ENCODE results near the gene ATN1.
"Not testable (repeated sequence)": the region's sequence is repeated elsewhere in the genome, so short reads cannot be mapped to it uniquely, and the experiment has no call there.

The ATN1 gene, protein sequence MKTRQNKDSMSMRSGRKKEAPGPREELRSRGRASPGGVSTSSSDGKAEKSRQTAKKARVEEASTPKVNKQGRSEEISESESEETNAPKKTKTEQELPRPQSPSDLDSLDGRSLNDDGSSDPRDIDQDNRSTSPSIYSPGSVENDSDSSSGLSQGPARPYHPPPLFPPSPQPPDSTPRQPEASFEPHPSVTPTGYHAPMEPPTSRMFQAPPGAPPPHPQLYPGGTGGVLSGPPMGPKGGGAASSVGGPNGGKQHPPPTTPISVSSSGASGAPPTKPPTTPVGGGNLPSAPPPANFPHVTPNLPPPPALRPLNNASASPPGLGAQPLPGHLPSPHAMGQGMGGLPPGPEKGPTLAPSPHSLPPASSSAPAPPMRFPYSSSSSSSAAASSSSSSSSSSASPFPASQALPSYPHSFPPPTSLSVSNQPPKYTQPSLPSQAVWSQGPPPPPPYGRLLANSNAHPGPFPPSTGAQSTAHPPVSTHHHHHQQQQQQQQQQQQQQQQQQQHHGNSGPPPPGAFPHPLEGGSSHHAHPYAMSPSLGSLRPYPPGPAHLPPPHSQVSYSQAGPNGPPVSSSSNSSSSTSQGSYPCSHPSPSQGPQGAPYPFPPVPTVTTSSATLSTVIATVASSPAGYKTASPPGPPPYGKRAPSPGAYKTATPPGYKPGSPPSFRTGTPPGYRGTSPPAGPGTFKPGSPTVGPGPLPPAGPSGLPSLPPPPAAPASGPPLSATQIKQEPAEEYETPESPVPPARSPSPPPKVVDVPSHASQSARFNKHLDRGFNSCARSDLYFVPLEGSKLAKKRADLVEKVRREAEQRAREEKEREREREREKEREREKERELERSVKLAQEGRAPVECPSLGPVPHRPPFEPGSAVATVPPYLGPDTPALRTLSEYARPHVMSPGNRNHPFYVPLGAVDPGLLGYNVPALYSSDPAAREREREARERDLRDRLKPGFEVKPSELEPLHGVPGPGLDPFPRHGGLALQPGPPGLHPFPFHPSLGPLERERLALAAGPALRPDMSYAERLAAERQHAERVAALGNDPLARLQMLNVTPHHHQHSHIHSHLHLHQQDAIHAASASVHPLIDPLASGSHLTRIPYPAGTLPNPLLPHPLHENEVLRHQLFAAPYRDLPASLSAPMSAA (N-terminal part only)

DNA sequence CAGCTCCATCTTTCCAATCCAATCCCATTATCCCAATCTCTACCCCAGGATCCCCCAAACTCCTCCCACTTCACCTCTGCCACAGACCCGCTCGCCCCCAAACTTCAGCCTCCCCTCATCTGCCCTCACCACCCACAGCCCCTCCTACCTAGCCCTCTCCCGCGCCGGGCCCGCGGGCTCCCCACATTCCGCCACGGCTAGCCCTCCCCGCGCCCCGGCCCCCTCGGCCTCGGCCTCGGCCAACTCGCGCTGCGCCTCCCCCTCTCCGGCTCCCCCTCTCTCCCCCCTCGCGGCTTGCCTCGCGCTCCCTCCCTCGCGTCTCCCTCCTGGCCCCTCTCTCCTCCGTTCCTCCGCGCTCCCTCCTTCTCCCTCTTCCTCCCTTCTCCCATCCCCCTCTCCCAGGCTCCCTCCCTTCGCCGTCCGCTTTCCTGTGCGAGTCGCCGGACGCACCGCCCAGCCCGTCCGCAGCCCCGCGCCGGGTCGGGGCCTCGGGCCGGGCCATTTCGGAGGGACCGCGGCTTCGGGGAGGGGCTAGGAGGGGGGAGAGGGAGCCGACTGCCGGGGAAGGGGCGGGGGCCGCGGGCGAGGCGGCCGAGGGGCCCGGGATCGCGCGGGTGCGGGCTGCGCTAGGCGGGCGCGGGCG, at the start of gene ATN1:
ATN1 (plus strand) TSS at position 581 of the 643 bp plus-strand sequence. CDS start 6,043 bp downstream, outside the sequence.
- no peak for DNase-seq (ENCODE audit: low spot score)

DNA sequence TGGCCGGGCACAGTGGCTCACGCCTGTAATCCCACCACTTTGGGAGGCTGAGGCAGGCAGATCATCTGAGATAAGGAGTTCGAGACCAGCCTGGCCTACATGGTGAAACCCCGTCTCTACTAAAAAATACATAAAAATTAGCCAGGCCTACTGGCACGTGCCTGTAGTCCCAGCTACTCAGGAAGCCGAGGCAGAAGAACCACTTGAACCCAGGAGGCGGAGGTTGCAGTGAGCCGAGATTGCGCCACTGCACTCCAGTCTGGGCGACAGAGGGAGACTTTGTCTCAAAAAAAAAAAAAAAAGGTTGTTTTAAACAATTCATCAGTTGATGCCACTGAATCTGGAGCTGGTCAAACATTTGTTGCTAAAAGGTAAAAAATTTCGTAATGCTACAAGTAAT, 47.9 kb upstream of the ATN1 start:
- not testable (repeated sequence) for DNase-seq (ENCODE audit: low spot score)

DNA sequence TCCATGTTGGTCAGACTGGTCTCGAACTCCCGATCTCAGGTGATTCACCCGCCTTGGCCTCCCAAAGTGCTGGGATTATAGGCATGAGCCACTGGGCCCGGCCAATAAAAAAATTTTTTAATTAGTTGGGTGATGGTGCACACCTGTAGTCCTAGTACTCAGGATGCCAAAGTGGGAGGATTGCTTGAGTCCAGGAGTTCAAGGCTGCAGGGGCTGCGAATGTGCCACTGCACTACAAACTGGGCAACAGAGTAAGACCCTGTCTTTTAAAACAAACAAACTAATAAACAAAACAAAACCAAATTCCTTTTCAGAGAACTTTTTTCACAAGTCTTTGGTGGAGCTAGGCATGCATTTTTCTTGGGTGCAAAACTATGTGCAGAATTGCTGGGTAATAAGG, 44.5 kb upstream of the ATN1 start:
- no peak for DNase-seq (ENCODE audit: low spot score)

DNA sequence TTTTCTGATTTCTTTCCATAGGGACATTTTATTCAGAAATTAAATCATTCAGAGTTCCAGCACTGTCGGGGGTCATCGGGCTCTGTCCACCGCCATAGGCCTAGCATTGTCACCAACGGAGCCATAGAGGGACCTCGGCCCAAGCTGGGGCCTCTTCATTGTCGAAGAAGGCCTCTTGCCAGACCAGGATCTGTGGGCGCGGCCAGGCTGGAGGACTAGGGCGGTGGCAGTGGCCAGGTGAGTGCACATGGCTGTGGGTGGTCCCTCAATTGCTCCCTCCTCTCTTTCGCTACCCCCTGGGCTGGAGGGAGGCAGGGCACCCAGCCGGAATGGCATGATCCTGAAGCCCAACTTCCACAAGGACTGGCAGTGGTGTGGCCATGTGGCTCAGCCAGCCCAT, 44.1 kb upstream of the ATN1 start:
- DNase-seq (ENCODE audit: low spot score), result no peak

DNA sequence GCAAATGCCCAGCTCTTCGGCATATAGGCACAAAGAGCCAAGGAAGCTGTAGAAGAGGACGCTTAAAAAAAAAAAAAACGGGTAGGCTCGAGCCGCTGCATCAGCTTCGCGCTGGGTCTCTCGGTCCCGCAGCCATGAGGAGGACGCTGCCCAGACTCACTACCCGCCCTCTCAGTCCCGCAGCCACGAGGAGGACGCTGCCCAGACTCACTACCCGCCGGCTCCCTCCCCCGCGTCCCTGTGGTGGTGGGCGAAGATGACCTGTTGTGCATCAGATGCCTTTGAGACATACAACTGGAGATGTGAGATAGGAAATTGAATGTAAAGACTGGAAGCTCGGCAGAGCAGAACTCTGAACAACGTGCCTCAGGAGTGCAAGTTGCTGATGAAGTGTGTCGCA, 43.2 kb upstream of the ATN1 start:
- no peak for DNase-seq (ENCODE audit: low spot score)

DNA sequence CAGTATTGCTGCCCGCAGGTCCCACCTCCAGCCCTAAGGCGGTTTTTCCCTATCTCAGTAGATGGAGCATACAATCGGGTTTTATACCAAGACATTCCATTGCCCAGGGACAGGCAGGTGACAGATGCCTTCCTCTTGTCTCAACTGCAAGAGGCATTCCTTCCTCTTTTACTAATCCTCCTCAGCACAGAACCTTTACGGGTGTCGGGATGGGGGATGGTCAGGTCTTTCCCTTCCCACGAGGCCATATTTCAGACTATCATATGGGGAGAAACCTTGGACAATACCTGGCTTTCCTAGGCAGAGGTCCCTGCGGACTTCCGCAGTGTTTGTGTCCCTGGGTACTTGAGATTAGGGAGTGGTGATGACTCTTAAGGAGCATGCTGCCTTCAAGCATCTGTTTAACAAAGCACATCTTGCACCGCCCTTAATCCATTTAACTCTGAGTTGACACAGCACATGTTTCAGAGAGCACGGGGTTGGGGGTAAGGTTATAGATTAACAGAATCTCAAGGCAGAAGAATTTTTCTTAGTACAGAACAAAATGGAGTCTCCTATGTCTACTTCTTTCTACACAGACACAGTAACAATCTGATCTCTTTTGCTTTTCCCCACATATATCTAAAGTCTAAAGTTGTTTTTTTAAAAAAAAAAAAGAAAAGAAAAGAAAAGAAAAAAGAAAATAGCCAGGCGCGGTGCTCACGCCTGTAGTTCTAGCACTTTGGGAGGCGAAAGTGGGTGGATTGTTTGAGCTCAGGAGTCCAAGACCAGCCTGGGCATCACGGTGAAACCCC, 41.4 kb upstream of the ATN1 start:
- DNase-seq (ENCODE audit: low spot score), result not testable (repeated sequence)

DNA sequence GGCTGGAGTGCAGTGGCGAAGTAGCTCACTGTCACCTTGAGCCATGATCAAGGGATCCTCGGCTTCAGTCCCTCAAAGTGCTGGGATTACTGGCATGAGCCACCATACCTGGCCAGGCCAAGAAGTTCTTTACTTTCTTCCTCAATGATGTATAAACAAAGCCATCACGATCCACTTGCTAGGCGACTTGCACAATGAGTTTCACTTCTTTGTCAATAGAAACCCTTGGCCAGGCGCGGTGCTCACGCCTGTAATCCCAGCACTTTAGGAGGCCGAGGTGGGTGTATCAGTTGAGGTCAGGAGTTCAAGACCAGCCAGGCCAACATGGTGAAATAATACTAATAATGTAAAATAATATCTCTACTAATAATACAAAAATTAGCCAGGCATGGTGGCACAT, 40.3 kb upstream of the ATN1 start:
- DNase-seq (ENCODE audit: low spot score), result no peak

DNA sequence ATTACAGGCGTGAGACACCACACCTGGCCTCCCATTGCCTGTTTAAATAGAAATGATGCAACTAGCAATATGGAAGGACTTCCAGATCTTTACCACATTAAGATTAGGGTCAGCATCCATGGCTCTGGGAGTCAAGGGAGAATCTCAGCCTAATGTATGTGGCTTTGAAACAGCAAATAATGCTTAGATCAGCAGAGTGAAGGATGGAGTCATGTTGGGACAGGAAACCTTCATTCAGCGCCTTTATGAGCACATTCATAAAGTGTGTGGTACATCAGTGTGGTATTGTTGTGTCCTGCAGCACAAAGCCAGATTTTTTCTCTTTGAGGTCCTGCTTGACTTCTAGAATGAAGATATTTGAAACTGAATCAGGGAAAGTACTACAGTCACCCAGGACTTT, 39.4 kb upstream of the ATN1 start:
- DNase-seq (ENCODE audit: low spot score), result no peak

DNA sequence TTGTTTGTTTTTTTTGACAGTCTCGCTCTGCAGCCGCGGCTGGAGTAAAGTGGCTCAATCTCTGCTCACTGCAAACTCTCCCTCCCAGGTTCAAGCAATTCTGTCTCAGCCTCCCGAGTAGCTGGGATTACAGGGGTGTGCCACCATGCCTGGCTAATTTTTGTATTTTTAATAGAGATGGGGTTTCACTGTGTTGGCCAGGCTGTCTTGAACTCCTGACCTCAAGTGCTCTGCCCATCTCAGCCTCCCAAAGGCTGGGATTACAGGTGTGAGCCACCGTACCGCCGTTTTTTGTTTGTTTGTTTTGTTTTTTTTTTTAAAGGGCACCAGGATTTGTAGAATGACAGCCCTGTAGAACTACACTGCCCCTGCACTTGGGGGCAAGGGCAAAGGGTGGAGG, 39.0 kb upstream of the ATN1 start:
- not testable (repeated sequence) for DNase-seq (ENCODE audit: low spot score)

DNA sequence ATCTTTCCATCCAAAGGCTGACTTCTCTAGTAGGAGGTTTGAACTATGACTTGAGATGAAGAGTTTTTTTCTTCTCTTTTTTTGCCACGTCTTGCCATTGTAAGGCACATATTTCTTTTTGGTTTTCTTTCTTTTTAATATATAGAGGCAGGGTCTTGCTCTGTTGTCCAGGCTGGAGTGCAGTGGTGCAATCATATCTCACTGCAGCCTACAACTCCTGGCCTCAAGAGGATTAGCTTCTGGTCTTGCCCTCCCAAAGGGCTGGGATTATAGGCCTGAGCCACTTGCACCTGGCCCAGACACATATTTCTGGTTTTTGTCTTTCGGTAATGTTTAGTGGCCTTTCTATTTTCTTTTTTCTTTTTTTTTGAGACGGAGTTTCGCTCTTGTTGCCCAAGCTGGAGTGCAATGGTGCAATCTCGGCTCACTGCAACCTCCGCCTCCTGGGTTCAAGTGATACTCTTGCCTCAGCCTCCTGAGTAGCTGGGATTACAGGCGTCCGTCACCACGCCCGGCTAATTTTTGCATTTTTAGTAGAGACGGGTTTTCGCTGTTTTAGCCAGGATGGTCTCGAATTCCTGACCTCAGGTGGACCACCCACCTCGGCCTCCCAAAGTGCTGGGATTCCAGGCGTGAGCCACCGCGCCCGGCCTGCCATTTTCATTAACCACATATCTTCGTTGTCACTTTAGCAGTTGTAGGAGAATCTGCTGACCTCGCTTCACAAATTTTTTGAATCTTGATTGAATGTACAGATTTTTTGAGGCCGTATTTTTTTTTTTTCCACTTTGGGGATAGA, 37.8 kb upstream of the ATN1 start:
- not testable (repeated sequence) for DNase-seq (ENCODE audit: low spot score)

DNA sequence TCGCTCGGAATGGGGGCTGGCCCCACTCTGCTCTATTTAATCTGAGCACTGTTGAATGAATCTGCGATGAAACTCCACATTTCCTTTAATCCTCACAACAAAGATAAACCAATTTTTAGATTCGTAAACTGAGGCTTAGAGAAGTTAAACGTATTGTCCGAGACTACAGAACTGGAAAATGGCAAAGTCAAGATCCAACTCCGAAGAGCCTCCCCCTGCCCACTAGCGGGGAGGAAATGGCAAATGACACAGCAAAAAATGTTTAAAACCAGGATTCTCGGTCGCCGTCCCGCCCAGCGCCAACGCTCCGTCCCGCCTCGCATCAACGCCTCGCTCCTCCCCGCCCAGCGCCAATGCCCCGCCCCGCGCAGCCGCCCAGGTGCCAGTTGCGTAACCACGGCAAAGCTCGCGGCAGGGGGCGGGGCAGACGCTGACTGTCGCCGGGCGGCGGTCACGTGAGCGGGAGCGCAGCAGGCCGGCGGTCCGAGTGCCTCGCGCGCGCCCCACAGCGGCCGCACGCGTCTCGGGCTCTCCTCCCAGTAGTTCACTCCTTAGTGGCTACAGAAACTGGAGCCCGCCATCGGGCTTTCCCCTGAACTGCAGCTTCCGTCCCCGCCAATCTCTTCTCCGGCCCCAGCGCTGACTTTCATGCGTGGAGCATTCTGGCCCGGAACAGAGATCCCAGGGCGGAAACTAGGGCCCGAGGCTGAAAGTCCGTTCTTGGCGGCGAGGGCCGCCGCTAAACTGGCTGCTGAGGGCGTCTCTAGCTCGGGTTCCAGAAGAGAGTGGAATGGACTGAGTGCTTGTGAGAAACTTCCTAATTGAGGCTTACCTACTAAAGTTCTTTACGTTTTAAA, 36.7 kb upstream of the ATN1 start:
- peak; percentile 99 for DNase-seq (ENCODE audit: low spot score)

DNA sequence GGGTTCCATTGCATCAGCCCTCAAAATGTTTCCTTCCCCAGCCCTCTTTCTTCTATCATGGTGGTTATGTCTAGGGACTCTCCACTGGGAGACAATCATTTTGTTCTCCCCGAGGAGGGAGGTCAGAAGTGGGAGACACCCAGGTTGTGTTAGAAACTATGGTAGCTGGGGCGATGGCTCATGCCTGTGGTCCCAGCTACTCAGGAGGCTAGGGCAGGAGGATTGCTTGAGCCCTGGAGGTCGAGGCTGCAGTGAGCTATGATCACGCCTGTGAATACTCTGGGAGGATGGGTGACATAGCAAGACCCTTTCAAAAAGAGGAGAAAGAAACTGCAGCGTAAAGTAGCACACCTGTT, 36.1 kb upstream of the ATN1 start:
- no peak for DNase-seq (ENCODE audit: low spot score)

DNA sequence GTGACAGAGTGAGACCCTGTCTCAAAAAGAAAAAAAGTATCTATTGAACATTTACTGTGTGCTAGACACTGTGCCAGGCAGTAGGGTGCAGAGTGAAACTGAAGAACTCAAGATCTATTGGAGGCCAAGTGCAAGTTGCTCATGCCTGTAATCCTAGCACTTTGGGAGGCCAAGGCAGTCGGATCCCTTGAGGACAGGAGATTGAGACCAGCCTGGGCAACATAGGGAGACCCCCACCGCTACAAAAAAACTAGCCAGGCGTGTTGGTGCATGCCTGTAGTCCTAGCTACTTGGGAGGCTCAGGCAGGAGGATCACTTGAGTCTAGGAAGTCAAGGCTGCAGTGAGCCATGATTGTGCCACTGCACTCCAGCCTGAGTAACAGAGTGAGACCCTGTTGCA, 35.1 kb upstream of the ATN1 start:
- DNase-seq (ENCODE audit: low spot score), result not testable (repeated sequence)

DNA sequence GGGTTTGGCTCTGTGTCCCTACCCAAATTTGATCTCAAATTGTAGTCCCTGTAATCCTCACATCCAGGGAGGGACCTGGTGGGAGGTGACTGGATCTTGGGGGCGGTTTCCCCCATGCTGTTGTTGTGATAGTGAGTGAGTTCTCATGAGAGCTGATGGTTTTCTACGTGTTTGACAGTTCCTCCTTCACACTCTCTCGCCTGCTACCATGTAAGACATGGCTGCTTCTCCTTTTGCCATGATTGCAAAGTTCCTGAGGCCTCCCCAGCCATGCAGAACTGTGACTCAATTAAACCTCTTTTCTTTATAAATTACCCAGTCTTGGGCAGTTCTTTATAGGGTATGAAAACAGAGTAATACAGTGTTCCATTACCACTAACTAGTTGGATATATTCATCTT, 33.4 kb upstream of the ATN1 start:
- no peak for DNase-seq (ENCODE audit: low spot score)

DNA sequence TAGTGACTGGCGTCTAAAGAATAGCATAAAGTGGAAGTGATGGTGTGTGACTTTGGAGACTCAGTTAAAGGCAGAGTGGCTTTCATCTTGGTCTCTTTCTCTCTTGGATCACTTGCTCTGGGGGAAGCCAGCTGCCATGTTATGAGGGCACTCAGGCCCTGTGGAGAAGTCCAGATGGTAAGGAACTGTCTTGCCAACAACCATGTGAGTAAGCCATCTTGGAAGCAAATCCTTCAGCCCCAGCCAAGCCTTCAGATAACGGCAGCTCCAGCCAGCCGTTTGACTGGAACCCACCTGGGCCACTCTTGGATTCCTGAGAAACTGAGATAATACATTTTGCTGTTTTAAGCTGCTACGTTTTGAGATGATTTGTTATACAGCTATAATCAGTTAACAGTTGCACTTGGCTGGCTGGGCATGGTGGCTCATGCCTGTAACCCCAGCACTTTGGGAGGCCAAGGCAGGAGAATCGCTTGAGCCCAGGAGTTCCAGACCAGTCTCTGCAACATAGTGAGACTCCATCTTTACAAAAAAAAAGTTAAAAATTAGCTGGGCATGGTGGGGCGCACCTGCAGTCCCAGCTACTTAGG, 30.8 kb upstream of the ATN1 start:
- DNase-seq (ENCODE audit: low spot score), result no peak

DNA sequence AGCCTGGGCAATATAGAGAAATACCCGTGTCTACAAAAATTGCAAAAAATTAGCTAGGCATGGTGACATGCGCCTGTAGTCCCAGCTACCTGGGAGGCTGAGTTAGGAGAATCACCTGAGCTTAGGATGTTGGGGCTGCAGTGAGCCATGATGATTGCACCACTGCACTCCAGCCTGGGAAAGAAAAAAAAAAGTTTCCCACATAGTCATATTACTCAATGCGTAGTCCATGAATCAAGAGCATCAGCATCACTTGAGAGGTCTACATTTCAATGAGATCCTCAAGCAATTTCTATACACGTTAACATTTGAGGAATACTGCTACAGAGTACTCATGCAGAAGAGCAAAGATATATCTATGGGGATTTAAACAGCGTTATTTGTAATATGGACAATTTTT, 28.3 kb upstream of the ATN1 start:
- no peak for DNase-seq (ENCODE audit: low spot score)

DNA sequence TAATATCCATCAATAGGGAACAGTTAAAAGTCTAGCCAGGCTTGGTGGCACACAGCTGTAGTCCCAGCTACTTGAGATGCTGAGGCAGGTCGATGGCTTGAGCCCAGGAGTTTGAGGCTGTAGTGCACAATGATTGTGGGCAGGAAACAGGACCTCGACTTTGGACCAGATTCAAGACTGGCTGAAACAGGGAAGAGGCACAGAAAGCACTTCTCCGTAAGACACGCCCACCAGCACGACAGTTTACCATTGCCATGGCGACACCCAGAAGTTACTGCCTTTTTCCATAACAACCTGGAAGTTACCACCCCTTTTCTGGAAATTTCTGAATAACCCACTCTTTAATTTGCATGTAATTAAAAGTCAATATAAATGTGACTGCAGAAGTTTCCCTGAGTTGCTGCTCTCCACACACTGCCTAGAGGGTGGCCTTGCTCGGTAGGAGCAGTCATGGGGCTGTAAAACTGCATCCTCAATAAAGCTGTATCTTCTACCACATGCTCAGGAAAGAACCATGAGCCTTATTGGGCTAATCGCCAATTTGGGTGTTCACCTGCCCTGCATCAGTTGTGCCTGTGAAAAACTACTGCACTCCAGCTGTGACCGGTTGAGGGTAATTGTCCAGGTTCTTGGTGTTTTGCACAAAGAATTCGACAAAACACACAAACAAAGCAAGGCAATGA, 27.8 kb upstream of the ATN1 start:
- no peak for DNase-seq (ENCODE audit: low spot score)

DNA sequence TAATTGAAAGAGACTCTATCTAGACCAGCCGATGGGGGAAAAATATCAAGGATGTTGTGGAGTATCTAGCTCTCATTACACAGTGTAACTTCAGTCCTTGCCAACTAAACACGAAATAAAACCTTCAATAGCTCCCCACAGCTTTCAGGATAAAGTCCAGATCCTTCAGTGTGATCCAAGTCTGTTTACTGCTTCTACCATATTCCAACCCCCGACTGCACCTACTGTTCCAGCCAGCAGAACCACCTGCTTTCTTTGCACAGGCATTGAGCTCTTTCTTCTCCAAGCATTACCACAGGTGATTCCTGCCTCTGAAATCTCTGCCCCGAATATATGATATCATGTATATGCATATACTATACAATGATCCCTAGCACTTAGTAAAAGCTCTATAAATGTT, 25.3 kb upstream of the ATN1 start:
- no peak for DNase-seq (ENCODE audit: low spot score)

DNA sequence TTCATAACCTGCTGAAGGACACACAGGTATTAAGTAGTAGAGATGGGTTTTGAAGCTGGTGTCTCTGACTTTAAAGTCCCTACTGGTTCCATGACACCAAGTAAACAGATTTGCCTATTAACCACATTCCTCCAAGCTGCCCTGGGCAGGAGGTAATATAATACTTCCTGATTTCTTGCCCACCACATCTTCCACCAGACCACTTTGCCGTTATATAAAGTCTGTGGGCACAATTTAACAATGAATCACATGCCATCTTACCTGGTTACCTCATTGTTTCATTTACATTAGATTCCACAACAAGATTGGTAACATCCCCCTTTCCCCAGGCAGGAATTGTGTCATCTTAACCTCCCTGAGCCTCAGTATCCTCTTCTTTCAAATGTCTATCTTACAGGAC, 24.0 kb upstream of the ATN1 start:
- no peak for DNase-seq (ENCODE audit: low spot score)

Data from activated CD4-positive, alpha-beta T cell treated with anti-CD3 and anti-CD28 coated beads, Interleukin-2, Interleukin-4, amounts not matched to agents 100 ng/mL and 50 ng/mL, durations not matched to agents 16 hours and 8 hours (primary cell).